PC-9 (cell line): Measurements from ENCODE around the gene CCDC80. TPM values are rescaled to one million over a fixed set of nuclear protein-coding genes. Genes with fewer than 3 reads are reported as not detected.

Experiments used
- BruUV-seq: library from RNA; stranded (reverse); fragments of 400-500 nt; replicated peaks from 2 replicates; lab custom pipeline; 2021; lab: Mats Ljungman, UMichigan
- CTCF ChIA-PET: fragments of 300-600 bp; sonication (Branson Sonifier 250); formaldehyde crosslinking; loops from one replicate; lab custom pipeline; 2022; ENCODE audit warnings: antibody characterized with exemption; lab: Charles Lee
- POLR2A ChIA-PET: fragments of 300-600 bp; sonication (Branson Sonifier 250); formaldehyde crosslinking; loops from one replicate; lab custom pipeline; 2022; ENCODE audit warnings: antibody characterized with exemption; ENCODE audit not compliant: unreplicated experiment; lab: Charles Lee
- DNase-seq, 2 experiments: peaks; one replicate each; pipeline versions ENCODE4 v3.0.0 to v3.0.0-alpha.2; 2015 to 2022; ENCODE audit warnings: mixed read lengths in 1 of 2
- H2AFZ ChIP-seq: fragments of 200-600 bp; sonication (generic); 2 replicates; pipeline ENCODE4 v1.8.1; 2017; ENCODE audit warnings: antibody characterized with exemption
- H3F3A ChIP-seq: fragments of 200-600 bp; sonication (generic); 2 replicates; pipeline ENCODE4 v1.8.1; 2017; ENCODE audit warnings: antibody characterized with exemption, mild to moderate bottlenecking, low read depth; ENCODE audit not compliant: insufficient read depth
- H3K27ac ChIP-seq: fragments of 200-600 bp; sonication (generic); 2 replicates; pipeline ENCODE4 v1.6.1; 2016; ENCODE audit warnings: mixed run types
- H3K27me3 ChIP-seq: fragments of 200-600 bp; sonication (generic); 2 replicates; pipeline ENCODE4 v1.6.1; 2016; ENCODE audit warnings: low read depth, mixed run types; ENCODE audit not compliant: insufficient read depth
- H3K36me3 ChIP-seq: fragments of 200-600 bp; sonication (generic); 2 replicates; pipeline ENCODE4 v1.6.1; 2016; ENCODE audit warnings: low read depth, mixed run types
- H3K4me1 ChIP-seq: fragments of 200-600 bp; sonication (generic); replicated peaks from 2 replicates; pipeline ENCODE4 v1.6.1; 2016; ENCODE audit warnings: mixed run types; ENCODE audit not compliant: insufficient read depth
- H3K4me2 ChIP-seq: fragments of 200-600 bp; sonication (generic); 2 replicates; pipeline ENCODE4 v1.6.1; 2017; ENCODE audit warnings: mixed run types
- H3K4me3 ChIP-seq: fragments of 200-600 bp; sonication (generic); 2 replicates; pipeline ENCODE4 v1.6.1; 2016; ENCODE audit warnings: mixed run types
- H3K79me2 ChIP-seq: fragments of 200-600 bp; sonication (generic); 2 replicates; pipeline ENCODE4 v1.6.1; 2017; ENCODE audit warnings: low read depth, mixed run types
- H3K9me2 ChIP-seq: fragments of 200-600 bp; sonication (generic); 2 replicates; pipeline ENCODE4 v1.8.1; 2017; ENCODE audit warnings: mild to moderate bottlenecking; ENCODE audit not compliant: insufficient read depth
- H3K9me3 ChIP-seq: fragments of 200-600 bp; sonication (generic); 2 replicates; pipeline ENCODE4 v1.8.1; 2016; ENCODE audit warnings: low read depth; ENCODE audit not compliant: insufficient read depth
- H4K20me1 ChIP-seq: fragments of 200-600 bp; sonication (generic); 2 replicates; pipeline ENCODE4 v1.8.1; 2017; ENCODE audit not compliant: insufficient read depth
- CTCF ChIP-seq: fragments of 200-600 bp; sonication (generic); conservative IDR thresholded peaks from 2 replicates; pipeline ENCODE4 v1.6.1; 2017; ENCODE audit warnings: mixed run types, antibody characterized with exemption, mild to moderate bottlenecking, moderate library complexity
- EZH2 ChIP-seq: fragments of 200-600 bp; sonication (generic); IDR thresholded peaks from 2 replicates; pipeline ENCODE4 v1.8.0; 2017; ENCODE audit warnings: antibody characterized with exemption, low read depth
- intact Hi-C: fragments of 100-400 bp; cut with micrococcal nuclease; formaldehyde crosslinking; loops from one replicate; pipeline ENCODE4 v1.10.0; 2022; ENCODE audit not compliant: unreplicated experiment
- total RNA-seq: library from RNA; stranded (reverse); gene quantifications from 2 replicates; pipeline ENCODE4 v1.2.3, GENCODE V29; 2021

CCDC80 gene
- total RNA-seq, 1 experiment from 2014 or later: 162 TPM

GRCh38 chr3:112651516-112651915, 10.6 kb upstream of the CCDC80 start:
- Histone ChIP-seq H3K4me1 (peaks cover 72% of the 10 kb centered on the region), H3K9me3 (peaks cover 7% of the 10 kb centered on the region; the same call in 1 of the 2 replicates), H3F3A (peaks cover 53% of the 10 kb centered on the region), H3K27ac (peak overlapping the region; percentile 24), H3K9me2 (no peaks in the 10 kb centered on the region), H4K20me1 (no peaks in the 10 kb centered on the region), H3K4me2 (no peak overlapping the region), H3K4me3 (no peak overlapping the region), H3K79me2 (no peaks in the 10 kb centered on the region), H3K27me3 (no peaks in the 10 kb centered on the region), H3K36me3 (no peaks in the 10 kb centered on the region), H2AFZ (no peak overlapping the region)
- intact Hi-C loops: no loop called here
- BruUV-seq: no TSS peak
- CTCF ChIA-PET: no interaction called here
- TF ChIP-seq CTCF (no peak), EZH2 (no peak)
- DNase-seq: no peak
- POLR2A ChIA-PET: interaction anchor here (0.8 kb wide), 1 partner anchor 461 kb away, joined by 4 read pairs; no protein-coding TSS in a partner anchor

GRCh38 chr3:112651071-112651470, 10.1 kb upstream of the CCDC80 start:
- Histone ChIP-seq H2AFZ (no peak overlapping the region), H4K20me1 (no peaks in the 10 kb centered on the region), H3K79me2 (no peaks in the 10 kb centered on the region), H3K4me1 (peaks cover 76% of the 10 kb centered on the region), H3K36me3 (no peaks in the 10 kb centered on the region), H3K27ac (peak overlapping the region; percentile 24), H3K4me3 (no peak overlapping the region), H3K9me2 (no peaks in the 10 kb centered on the region), H3K9me3 (peaks cover 7% of the 10 kb centered on the region; the same call in 1 of the 2 replicates), H3F3A (peaks cover 58% of the 10 kb centered on the region), H3K4me2 (no peak overlapping the region), H3K27me3 (no peaks in the 10 kb centered on the region)
- no peak for DNase-seq
- no TSS peak for BruUV-seq
- intact Hi-C loops: no loop called here
- no peak for TF ChIP-seq EZH2
- TF ChIP-seq CTCF: no peak
- ChIA-PET CTCF (no interaction called here), POLR2A (interaction anchor here (0.8 kb wide), 1 partner anchor 462 kb away, joined by 4 read pairs; no protein-coding TSS in a partner anchor)

- no peak overlapping the region; the same call in 1 of the 2 replicates for H3K27ac ChIP-seq
- H3K4me3 ChIP-seq: no peak overlapping the region
- DNase-seq: no peak
- no peaks in the 10 kb centered on the region for H4K20me1 ChIP-seq
- H3K36me3 ChIP-seq: no peaks in the 10 kb centered on the region
- peaks cover 60% of the 10 kb centered on the region for H3F3A ChIP-seq
- H3K9me3 ChIP-seq: peaks cover 2% of the 10 kb centered on the region; the same call in 1 of the 2 replicates
- ChIA-PET POLR2A (no interaction called here), CTCF (no interaction called here)
- intact Hi-C loops: no loop called here
- H3K79me2 ChIP-seq: no peaks in the 10 kb centered on the region
- H3K4me2 ChIP-seq: no peak overlapping the region
- no peak overlapping the region for H2AFZ ChIP-seq
- BruUV-seq: no TSS peak
- H3K27me3 ChIP-seq: no peaks in the 10 kb centered on the region
- peaks cover 80% of the 10 kb centered on the region for H3K4me1 ChIP-seq
- H3K9me2 ChIP-seq: no peaks in the 10 kb centered on the region
- TF ChIP-seq EZH2 (no peak), CTCF (no peak)
Measured at GRCh38 chr3:112650482-112650881, 9.5 kb upstream of the CCDC80 start.
